HG03565 (cell line): ENCODE measurements around the gene MYO3B.
"Not testable (repeated sequence)": the region's sequence is repeated elsewhere in the genome, so short reads cannot be mapped to it uniquely, and the experiment has no call there.

Source experiments
- ATAC-seq: cut with Tn5 transposase; IDR thresholded peaks from one replicate; pipeline ENCODE4 v1.9.1; 2021; ENCODE audit warnings: mild to moderate bottlenecking, moderate library complexity; ENCODE audit not compliant: unreplicated experiment

The MYO3B gene

GRCh38 chr2:170660409-170660808 lies 482.5 kb downstream of the MYO3B start:
- ATAC-seq: no peak

- ATAC-seq: no peak
These were observed 487.8 kb downstream of the MYO3B start for GRCh38 chr2:170665743-170666142.

GRCh38 chr2:170669909-170670308 lies 492.0 kb downstream of the MYO3B start:
- no peak for ATAC-seq

- no peak for ATAC-seq
These were observed 492.7 kb downstream of the MYO3B start for GRCh38 chr2:170670651-170671050.

- ATAC-seq: no peak
These were observed 493.1 kb downstream of the MYO3B start for GRCh38 chr2:170671079-170671478.

GRCh38 chr2:170674282-170674681 lies 496.3 kb downstream of the MYO3B start:
- not testable (repeated sequence) for ATAC-seq

GRCh38 chr2:170675701-170676100 lies 497.8 kb downstream of the MYO3B start:
- ATAC-seq: no peak

GRCh38 chr2:170679607-170680079 lies 501.7 kb downstream of the MYO3B start:
- no peak for ATAC-seq

GRCh38 chr2:170680172-170680941 lies 502.4 kb downstream of the MYO3B start:
- ATAC-seq: peak; percentile 93

- no peak for ATAC-seq
These were observed 503.4 kb downstream of the MYO3B start for GRCh38 chr2:170681311-170681710.

GRCh38 chr2:170685591-170685990 lies 507.6 kb downstream of the MYO3B start:
- ATAC-seq: no peak

- ATAC-seq: no peak
These were observed 511.5 kb downstream of the MYO3B start for GRCh38 chr2:170689481-170689880.

GRCh38 chr2:170690640-170691039 lies 512.7 kb downstream of the MYO3B start:
- ATAC-seq: no peak

- no peak for ATAC-seq
These were observed 516.4 kb downstream of the MYO3B start for GRCh38 chr2:170694316-170694715.

- no peak for ATAC-seq
These were observed 517.8 kb downstream of the MYO3B start for GRCh38 chr2:170695521-170696410.

GRCh38 chr2:170696948-170697347 lies 519.0 kb downstream of the MYO3B start:
- no peak for ATAC-seq

GRCh38 chr2:170701011-170701410 lies 523.1 kb downstream of the MYO3B start:
- no peak for ATAC-seq

- ATAC-seq: no peak
These were observed 526.0 kb downstream of the MYO3B start for GRCh38 chr2:170703776-170704476.
